Uterus (tissue), 2 donors: Measurements from ENCODE around the gene PRAMEF33.
"Not testable (repeated sequence)": the region's sequence is repeated elsewhere in the genome, so short reads cannot be mapped to it uniquely, and the experiment has no call there.

Experiments
- POLR2A ChIP-seq, 2 donors: fragments of 450-650 bp; IDR thresholded peaks; one replicate each; pipeline ENCODE4 v1.6.1; 2016; ENCODE audit warnings: antibody characterized with exemption in 2 of 2, mild to moderate bottlenecking in 1 of 2, moderate library complexity in 1 of 2
- TF ChIP-seq, protein P1 (sequence below), 4 experiments: fragments of 200-600 bp in 2 of 4; fragments of 450-650 bp in 2 of 4; sonication (generic) in 2 of 4; IDR thresholded peaks; one replicate each; pipeline ENCODE4 v1.5.1; 2016 to 2019; ENCODE audit warnings: antibody characterized with exemption in 4 of 4, mild to moderate bottlenecking in 2 of 4, moderate library complexity in 1 of 4

DNA sequence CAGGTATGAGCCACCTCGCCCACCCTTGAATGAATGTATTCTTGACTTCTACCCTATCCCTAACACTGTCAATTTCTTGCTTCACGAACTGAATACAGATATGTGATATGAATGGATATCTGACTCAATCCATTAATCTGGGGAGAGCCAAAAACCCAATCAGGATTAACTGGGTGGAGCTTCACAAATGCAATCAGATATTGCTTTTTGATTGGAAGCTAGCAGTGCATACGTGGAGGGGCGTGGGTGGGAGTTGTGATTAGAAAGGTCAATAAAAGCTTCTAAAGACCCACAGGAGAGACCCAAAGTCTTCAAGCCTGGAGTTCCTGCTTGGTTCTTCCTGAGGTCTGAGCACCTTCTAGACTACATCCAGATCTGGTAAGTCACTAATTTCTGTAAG, 11.9 kb downstream of the PRAMEF33 start, which contains the start of gene PRAMEF15:
- TF ChIP-seq, protein P1, sequence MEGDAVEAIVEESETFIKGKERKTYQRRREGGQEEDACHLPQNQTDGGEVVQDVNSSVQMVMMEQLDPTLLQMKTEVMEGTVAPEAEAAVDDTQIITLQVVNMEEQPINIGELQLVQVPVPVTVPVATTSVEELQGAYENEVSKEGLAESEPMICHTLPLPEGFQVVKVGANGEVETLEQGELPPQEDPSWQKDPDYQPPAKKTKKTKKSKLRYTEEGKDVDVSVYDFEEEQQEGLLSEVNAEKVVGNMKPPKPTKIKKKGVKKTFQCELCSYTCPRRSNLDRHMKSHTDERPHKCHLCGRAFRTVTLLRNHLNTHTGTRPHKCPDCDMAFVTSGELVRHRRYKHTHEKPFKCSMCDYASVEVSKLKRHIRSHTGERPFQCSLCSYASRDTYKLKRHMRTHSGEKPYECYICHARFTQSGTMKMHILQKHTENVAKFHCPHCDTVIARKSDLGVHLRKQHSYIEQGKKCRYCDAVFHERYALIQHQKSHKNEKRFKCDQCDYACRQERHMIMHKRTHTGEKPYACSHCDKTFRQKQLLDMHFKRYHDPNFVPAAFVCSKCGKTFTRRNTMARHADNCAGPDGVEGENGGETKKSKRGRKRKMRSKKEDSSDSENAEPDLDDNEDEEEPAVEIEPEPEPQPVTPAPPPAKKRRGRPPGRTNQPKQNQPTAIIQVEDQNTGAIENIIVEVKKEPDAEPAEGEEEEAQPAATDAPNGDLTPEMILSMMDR (IDR thresholded peaks at IDR 0.05) = not testable (repeated sequence)
- not testable (repeated sequence) for TF ChIP-seq POLR2A (IDR thresholded peaks at IDR 0.05)
